Small intestine (tissue), 7 donors: ENCODE data around the gene GAP43. TPM values are rescaled to one million over a fixed set of nuclear protein-coding genes. Genes with fewer than 3 reads are reported as not detected.
A peak's percentile ranks its signal among the peaks of the same experiment; 100 is the strongest.

ENCODE experiments used
- DNase-seq, 2 donors: peaks; one replicate each; pipeline versions ENCODE4 v3.0.0 to v3.0.0-alpha.2; 2013
- FAIRE-seq: peaks from 2 replicates; lab custom pipeline; 2012; peaks lifted over from hg19 to GRCh38; lab: Jason Lieb, UNC
- H3K27ac ChIP-seq, 3 donors: one replicate each; pipeline ENCODE4 v1.5.1; 2013; ENCODE audit warnings: low read length in 2 of 3, mild to moderate bottlenecking in 2 of 3, control low read depth in 1 of 3, inconsistent platforms in 1 of 3, low read depth in 1 of 3, moderate library complexity in 1 of 3
- H3K27me3 ChIP-seq, 3 donors: one replicate each; pipeline ENCODE4 v1.6.1; 2013; ENCODE audit warnings: low read length in 3 of 3, inconsistent platforms in 1 of 3; ENCODE audit not compliant: control insufficient read depth in 3 of 3, insufficient read depth in 3 of 3
- H3K36me3 ChIP-seq, 3 donors: one replicate each; pipeline ENCODE4 v1.6.1; 2013; ENCODE audit warnings: low read length in 3 of 3, inconsistent platforms in 1 of 3, low read depth in 1 of 3, mild to moderate bottlenecking in 1 of 3, moderate library complexity in 1 of 3; ENCODE audit not compliant: control insufficient read depth in 3 of 3, insufficient read depth in 2 of 3
- H3K4me1 ChIP-seq, 3 donors: one replicate each; pipeline ENCODE4 v1.6.1; 2013; ENCODE audit warnings: low read length in 2 of 3, inconsistent platforms in 1 of 3, low read depth in 1 of 3, mild to moderate bottlenecking in 1 of 3, moderate library complexity in 1 of 3; ENCODE audit not compliant: control insufficient read depth in 3 of 3, insufficient read depth in 2 of 3
- H3K4me3 ChIP-seq, 3 donors: one replicate each; pipeline ENCODE4 v1.5.1; 2013; ENCODE audit warnings: low read length in 3 of 3, control low read depth in 1 of 3, inconsistent platforms in 1 of 3, low read depth in 1 of 3, mild to moderate bottlenecking in 1 of 3, moderate library complexity in 1 of 3
- H3K9me3 ChIP-seq, 2 donors: one replicate each; pipeline ENCODE4 v1.6.1; 2013; ENCODE audit warnings: low read depth in 1 of 2, low read length in 1 of 2; ENCODE audit not compliant: control insufficient read depth in 2 of 2, insufficient read depth in 1 of 2
- WGBS, 3 donors: extraction: QIAGEN DNeasy Blood & Tissue Kit; methylation state at CpG; one replicate each; pipeline ENCODE4 v1.1.7; 2013; 5-methylcytosine and 5-hydroxymethylcytosine counted together
- polyA plus RNA-seq, 4 donors: library from polyadenylated mRNA; stranded (reverse) in 3 of 4; unstranded in 1 of 4; fragments of 200-250 nt in 3 of 4; fragments of 120-200 nt in 1 of 4; gene quantifications; one replicate each; pipeline versions ENCODE4 v1.2.1 to v1.2.3, GENCODE V29; 2013
- donor health status: healthy with polysubstance abuse.
- donor health status: control.
- donor health status: control.
- donor health status: Bipolar disorder and iron deficiency.
- donor health status: healthy.

The GAP43 gene
- polyA plus RNA-seq, 4 donors = 0.54 to 22.3 (median 2.1) TPM; not detected in 1

GRCh38 chr3:115651087-115651486, 27.8 kb downstream of the GAP43 start:
- H3K4me3 ChIP-seq = no peak overlapping the region
- no peaks in the 10 kb centered on the region for H3K9me3 ChIP-seq
- 81 to 94% (median 88%) methylated on average over 1 of the region's 1 CpG for WGBS, 3 donors
- H3K4me1 ChIP-seq = no peaks in the 10 kb centered on the region
- no peak for FAIRE-seq
- peaks cover 0 to 3% (median 0%) of the 10 kb centered on the region in 3 donors for H3K27me3 ChIP-seq
- DNase-seq = no peak
- no peaks in the 10 kb centered on the region for H3K36me3 ChIP-seq
- no peak overlapping the region for H3K27ac ChIP-seq

GRCh38 chr3:115651599-115651998, 28.3 kb downstream of the GAP43 start:
- Histone ChIP-seq H3K4me3 (no peak overlapping the region), H3K36me3 (no peaks in the 10 kb centered on the region), H3K9me3 (no peaks in the 10 kb centered on the region), H3K27me3 (peaks cover 0 to 3% (median 0%) of the 10 kb centered on the region in 3 donors), H3K27ac (no peak overlapping the region), H3K4me1 (no peaks in the 10 kb centered on the region)
- FAIRE-seq (no peak), DNase-seq (no peak)
- 63 to 77% (median 70%) methylated on average over 2 of the region's 2 CpGs for WGBS, 3 donors

GRCh38 chr3:115652738-115653137, 29.4 kb downstream of the GAP43 start:
- 69 to 81% (median 79%) methylated on average over 2 of the region's 2 CpGs for WGBS, 3 donors
- FAIRE-seq = no peak
- no peak overlapping the region for H3K27ac ChIP-seq
- no peaks in the 10 kb centered on the region for H3K36me3 ChIP-seq
- DNase-seq = no peak
- H3K9me3 ChIP-seq = no peaks in the 10 kb centered on the region
- peaks cover 0 to 3% (median 0%) of the 10 kb centered on the region in 3 donors for H3K27me3 ChIP-seq
- no peak overlapping the region for H3K4me3 ChIP-seq
- H3K4me1 ChIP-seq = peaks cover 0 to 2% (median 0%) of the 10 kb centered on the region in 3 donors

- FAIRE-seq (no peak), DNase-seq (no peak)
These were observed 32.5 kb downstream of the GAP43 start for GRCh38 chr3:115655761-115656282.

GRCh38 chr3:115657168-115657567, 33.9 kb downstream of the GAP43 start:
- WGBS, 3 donors = 75 to 85% (median 81%) methylated on average over 5 of the region's 5 CpGs
- H3K27me3 ChIP-seq = peaks cover 0 to 16% (median 0%) of the 10 kb centered on the region in 3 donors
- peaks cover 0 to 7% (median 0%) of the 10 kb centered on the region in 3 donors for H3K4me1 ChIP-seq
- no peak overlapping the region for H3K4me3 ChIP-seq
- no peak for DNase-seq
- no peaks in the 10 kb centered on the region for H3K9me3 ChIP-seq
- H3K27ac ChIP-seq = peak overlapping the region in 1 of 3 donors; percentile 77
- no peak for FAIRE-seq
- no peaks in the 10 kb centered on the region for H3K36me3 ChIP-seq

More at GRCh38 chr3:115655761-115656282, 32.5 kb downstream of the GAP43 start:
- Histone ChIP-seq H3K36me3 (no peaks in the 10 kb centered on the region), H3K4me3 (no peak overlapping the region), H3K27ac (no peak overlapping the region), H3K27me3 (peaks cover 0 to 12% (median 0%) of the 10 kb centered on the region in 3 donors), H3K4me1 (peaks cover 0 to 7% (median 0%) of the 10 kb centered on the region in 3 donors), H3K9me3 (no peaks in the 10 kb centered on the region)
- WGBS, 3 donors = 89 to 91% (median 91%) methylated on average over 2 of the region's 2 CpGs

- H3K27me3 ChIP-seq = peaks cover 0 to 17% (median 0%) of the 10 kb centered on the region in 3 donors
- H3K9me3 ChIP-seq = no peaks in the 10 kb centered on the region
- no peaks in the 10 kb centered on the region for H3K36me3 ChIP-seq
- H3K27ac ChIP-seq = peak overlapping the region; percentile 45 to 96 (median 77)
- FAIRE-seq (no peak), DNase-seq (no peak)
- H3K4me1 ChIP-seq = peaks cover 0 to 7% (median 0%) of the 10 kb centered on the region in 3 donors
- H3K4me3 ChIP-seq = peak overlapping the region; percentile 59 to 76 (median 74)
- WGBS, 3 donors = 0 to 20% (median 9%) methylated on average over 3 of the region's 3 CpGs
These were observed 34.7 kb downstream of the GAP43 start for GRCh38 chr3:115658032-115658336.

- DNase-seq (peak; percentile 63 to 76), FAIRE-seq (no peak)
- Histone ChIP-seq H3K9me3 (no peaks in the 10 kb centered on the region), H3K27me3 (peaks cover 0 to 17% (median 0%) of the 10 kb centered on the region in 3 donors), H3K4me1 (peaks cover 0 to 7% (median 0%) of the 10 kb centered on the region in 3 donors), H3K4me3 (peak overlapping the region; percentile 59 to 76 (median 74)), H3K36me3 (no peaks in the 10 kb centered on the region), H3K27ac (peak overlapping the region; percentile 45 to 96 (median 77))
- WGBS, 3 donors = 1% methylated on average over 51 to 58 of the region's 58 CpGs
These were observed 35.2 kb downstream of the GAP43 start for GRCh38 chr3:115658337-115659181.

- H3K27ac ChIP-seq = peak overlapping the region in 2 of 3 donors; percentile 77 to 96
- 59 to 69% (median 64%) methylated on average over 12 of the region's 12 CpGs for WGBS, 3 donors
- peaks cover 0 to 7% (median 0%) of the 10 kb centered on the region in 3 donors for H3K4me1 ChIP-seq
- peak overlapping the region in 2 of 3 donors; percentile 74 to 76 for H3K4me3 ChIP-seq
- no peaks in the 10 kb centered on the region for H3K36me3 ChIP-seq
- no peak for FAIRE-seq
- DNase-seq = peak in 1 of 2 donors; percentile 2
- no peaks in the 10 kb centered on the region for H3K9me3 ChIP-seq
- peaks cover 0 to 17% (median 0%) of the 10 kb centered on the region in 3 donors for H3K27me3 ChIP-seq
These were observed 36.2 kb downstream of the GAP43 start for GRCh38 chr3:115659253-115660220.
